ENCODE data around the gene BOK.

DNA sequence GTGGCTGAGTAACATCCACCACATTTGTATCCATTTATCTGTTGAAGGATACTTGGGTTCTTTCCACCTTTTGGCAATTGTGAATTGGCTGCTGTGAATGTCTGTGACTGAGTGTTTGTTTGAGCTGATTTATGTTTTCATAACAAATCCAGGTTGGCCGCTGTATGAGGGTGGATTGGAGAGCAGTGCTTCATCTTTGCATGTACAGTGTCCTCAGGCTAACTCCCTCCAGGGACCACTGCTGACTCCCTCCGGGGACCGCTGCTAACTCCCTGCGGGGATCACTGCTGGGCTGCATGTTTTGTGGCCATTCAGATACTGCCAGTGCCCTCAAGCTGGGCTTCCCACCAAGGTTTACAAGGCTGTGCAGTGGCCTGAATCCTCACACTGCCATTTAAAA is 10.2 kb downstream of the BOK start:
- TF ChIP-seq, protein P1, sequence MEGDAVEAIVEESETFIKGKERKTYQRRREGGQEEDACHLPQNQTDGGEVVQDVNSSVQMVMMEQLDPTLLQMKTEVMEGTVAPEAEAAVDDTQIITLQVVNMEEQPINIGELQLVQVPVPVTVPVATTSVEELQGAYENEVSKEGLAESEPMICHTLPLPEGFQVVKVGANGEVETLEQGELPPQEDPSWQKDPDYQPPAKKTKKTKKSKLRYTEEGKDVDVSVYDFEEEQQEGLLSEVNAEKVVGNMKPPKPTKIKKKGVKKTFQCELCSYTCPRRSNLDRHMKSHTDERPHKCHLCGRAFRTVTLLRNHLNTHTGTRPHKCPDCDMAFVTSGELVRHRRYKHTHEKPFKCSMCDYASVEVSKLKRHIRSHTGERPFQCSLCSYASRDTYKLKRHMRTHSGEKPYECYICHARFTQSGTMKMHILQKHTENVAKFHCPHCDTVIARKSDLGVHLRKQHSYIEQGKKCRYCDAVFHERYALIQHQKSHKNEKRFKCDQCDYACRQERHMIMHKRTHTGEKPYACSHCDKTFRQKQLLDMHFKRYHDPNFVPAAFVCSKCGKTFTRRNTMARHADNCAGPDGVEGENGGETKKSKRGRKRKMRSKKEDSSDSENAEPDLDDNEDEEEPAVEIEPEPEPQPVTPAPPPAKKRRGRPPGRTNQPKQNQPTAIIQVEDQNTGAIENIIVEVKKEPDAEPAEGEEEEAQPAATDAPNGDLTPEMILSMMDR (IDR thresholded peaks at IDR 0.05): no peak
- TF ChIP-seq POLR2AphosphoS5 (IDR thresholded peaks at IDR 0.05): peak in 1 of 4 donors; percentile 56

All from sigmoid colon (tissue), 4 donors.